Colonic mucosa (tissue), 4 donors: ENCODE results near the gene PUSL1. TPM values are rescaled to one million over a fixed set of nuclear protein-coding genes. Genes with fewer than 3 reads are reported as not detected.
A peak's percentile ranks its signal among the peaks of the same experiment; 100 is the strongest.

ENCODE experiments used
- DNase-seq: peaks from one replicate; pipeline ENCODE4 v3.0.0-alpha.2; 2020
- H3K27ac ChIP-seq: fragments of 200-600 bp; one replicate; pipeline ENCODE4 v1.8.0; 2021
- H3K27me3 ChIP-seq: fragments of 200-600 bp; one replicate; pipeline ENCODE4 v1.8.0; 2021
- H3K36me3 ChIP-seq: fragments of 200-600 bp; one replicate; pipeline ENCODE4 v1.8.0; 2021
- H3K4me1 ChIP-seq: fragments of 200-600 bp; one replicate; pipeline ENCODE4 v1.8.0; 2021; ENCODE audit warnings: mild to moderate bottlenecking
- H3K4me3 ChIP-seq: fragments of 200-600 bp; one replicate; pipeline ENCODE4 v1.8.0; 2021
- H3K9ac ChIP-seq, 2 donors: one replicate each; pipeline ENCODE4 v1.7.0; 2013; ENCODE audit warnings: control low read depth in 2 of 2, low read depth in 2 of 2, low read length in 2 of 2
- H3K9me3 ChIP-seq: fragments of 200-600 bp; one replicate; pipeline ENCODE4 v1.8.0; 2021
- CTCF ChIP-seq: fragments of 200-600 bp; IDR thresholded peaks from one replicate; pipeline ENCODE4 v1.8.0; 2022; ENCODE audit warnings: antibody characterized with exemption, mild to moderate bottlenecking
- intact Hi-C: fragments of 100-400 bp; cut with DNase I; formaldehyde crosslinking; loops from one replicate; pipeline ENCODE4 v1.14.1; 2022
- total RNA-seq, 2 donors: library from RNA; stranded (reverse); fragmentation: NEBNext Ultra II Directional in 1 of 2; extraction: Animal tissue kit (Norgen Biotek cat#: 25700) in 1 of 2; gene quantifications; one replicate each; pipeline ENCODE4 v1.2.1, GENCODE V29; 2021
- donor health status: healthy.
- donor health status: DM: no; HTN: no; CAD: no.
- donor health status: DM: no; HTN: no; CAD: no.

Gene PUSL1
- total RNA-seq, 2 donors from 2014 or later: 14.3 to 35.8 TPM

GRCh38 chr1:1345384-1345783, 37.0 kb downstream of the PUSL1 start:
- Histone ChIP-seq H3K4me1 (peaks cover 17% of the 10 kb centered on the region), H3K36me3 (no peaks in the 10 kb centered on the region), H3K27ac (no peak overlapping the region), H3K27me3 (no peaks in the 10 kb centered on the region), H3K4me3 (no peak overlapping the region), H3K9ac (peak overlapping the region in 1 of 2 donors; percentile 9), H3K9me3 (no peaks in the 10 kb centered on the region)
- no peak for TF ChIP-seq CTCF
- intact Hi-C loops: no loop called here
- DNase-seq: no peak

GRCh38 chr1:1345860-1346500, 37.6 kb downstream of the PUSL1 start:
- H3K9ac ChIP-seq: peak overlapping the region; percentile 9 to 43
- no peak for DNase-seq

GRCh38 chr1:1346501-1346890, 38.1 kb downstream of the PUSL1 start:
- Histone ChIP-seq H3K4me3 (no peak overlapping the region), H3K9me3 (no peaks in the 10 kb centered on the region), H3K9ac (no peak overlapping the region), H3K27me3 (no peaks in the 10 kb centered on the region), H3K27ac (no peak overlapping the region), H3K4me1 (peaks cover 17% of the 10 kb centered on the region), H3K36me3 (no peaks in the 10 kb centered on the region)
- no peak for DNase-seq
- no peak for TF ChIP-seq CTCF
- intact Hi-C loops: no loop called here

More at GRCh38 chr1:1345860-1346500, 37.6 kb downstream of the PUSL1 start:
- intact Hi-C loops: no loop called here
- Histone ChIP-seq H3K27ac (no peak overlapping the region), H3K27me3 (no peaks in the 10 kb centered on the region), H3K36me3 (no peaks in the 10 kb centered on the region), H3K4me3 (no peak overlapping the region), H3K4me1 (peaks cover 17% of the 10 kb centered on the region), H3K9me3 (no peaks in the 10 kb centered on the region)
- no peak for TF ChIP-seq CTCF

GRCh38 chr1:1347026-1347595, 38.7 kb downstream of the PUSL1 start:
- no peaks in the 10 kb centered on the region for H3K9me3 ChIP-seq
- peak overlapping the region; percentile 79 for H3K27ac ChIP-seq
- peak overlapping the region; percentile 41 for H3K4me3 ChIP-seq
- no peak for DNase-seq
- TF ChIP-seq CTCF: no peak
- H3K4me1 ChIP-seq: peaks cover 17% of the 10 kb centered on the region
- no peaks in the 10 kb centered on the region for H3K27me3 ChIP-seq
- H3K36me3 ChIP-seq: no peaks in the 10 kb centered on the region
- peak overlapping the region; percentile 92 to 94 for H3K9ac ChIP-seq
- intact Hi-C loops: no loop called here

- no peaks in the 10 kb centered on the region for H3K36me3 ChIP-seq
- DNase-seq: peak; percentile 85
- peak overlapping the region; percentile 41 for H3K4me3 ChIP-seq
- no peaks in the 10 kb centered on the region for H3K9me3 ChIP-seq
- H3K27ac ChIP-seq: peak overlapping the region; percentile 79
- intact Hi-C loops: no loop called here
- H3K4me1 ChIP-seq: peaks cover 17% of the 10 kb centered on the region
- no peaks in the 10 kb centered on the region for H3K27me3 ChIP-seq
- TF ChIP-seq CTCF: no peak
- peak overlapping the region; percentile 92 to 94 for H3K9ac ChIP-seq
These were observed 39.4 kb downstream of the PUSL1 start for GRCh38 chr1:1347663-1348419.
